Lower leg skin (tissue), 3 donors: ENCODE measurements around the gene ADAM33.

Experiments
- CTCF ChIP-seq, 3 donors: fragments of 450-650 bp; IDR thresholded peaks; one replicate each; pipeline ENCODE4 v1.5.1; 2016; ENCODE audit warnings: antibody characterized with exemption in 3 of 3, mild to moderate bottlenecking in 3 of 3, moderate library complexity in 2 of 3
- POLR2A ChIP-seq, 2 donors: fragments of 450-650 bp; IDR thresholded peaks; one replicate each; pipeline ENCODE4 v1.6.1; 2016 to 2017; ENCODE audit warnings: antibody characterized with exemption in 2 of 2, mild to moderate bottlenecking in 1 of 2, moderate library complexity in 1 of 2

GRCh38 chr20:3670511-3670910, 11.3 kb downstream of the ADAM33 start:
- no peak for TF ChIP-seq CTCF (IDR thresholded peaks at IDR 0.05)
- TF ChIP-seq POLR2A (IDR thresholded peaks at IDR 0.05), result no peak
